GM12892 (cell line): ENCODE data around the gene CBL.

Experiments
- POLR2A ChIP-seq: IDR thresholded peaks from 2 replicates; pipeline ENCODE4 v1.6.1; 2011; ENCODE audit warnings: low read depth, low read length, control low read depth
- POLR2AphosphoS5 ChIP-seq: IDR thresholded peaks from 2 replicates; pipeline ENCODE4 v1.6.1; 2011; ENCODE audit warnings: low read depth, low read length, control low read depth

GRCh38 chr11:119222308-119222707, 16.2 kb downstream of the CBL start:
- TF ChIP-seq POLR2AphosphoS5: no peak
- no peak for TF ChIP-seq POLR2A
